Measurements from ENCODE around the gene CSF3R. TPM values are rescaled to one million over a fixed set of nuclear protein-coding genes. Genes with fewer than 3 reads are reported as not detected.

The CSF3R gene
- total RNA-seq, 1 experiment from 2014 or later = not detected

- H3K27me3 ChIP-seq (ENCODE audit: insufficient read depth, low read length) = no peaks in the 10 kb centered on the region
- Mint-ChIP-seq H3K27me3 (ENCODE audit: low read depth) (peaks cover 38% of the 10 kb centered on the region), H3K4me1 (peaks cover 2% of the 10 kb centered on the region in 2 experiments; a peak in 3 of 4 replicates), H3K36me3 (ENCODE audit: insufficient read depth in 1 of 3, low read depth in 3 of 3) (no peaks in the 10 kb centered on the region), H3K4me3 (no peak overlapping the region), H3K9me3 (no peaks in the 10 kb centered on the region), H3K27ac (no peak overlapping the region)
- H3K9ac ChIP-seq (ENCODE audit: extremely low read depth, insufficient read length, low read length) = no peak overlapping the region
- no peak overlapping the region for H2AFZ ChIP-seq (ENCODE audit: low read length)
- H4K8ac ChIP-seq (replicated peaks; ENCODE audit: insufficient read length, low read depth, low read length) = no peak overlapping the region
- no peak for DNase-seq
- no peak overlapping the region for H3K27ac ChIP-seq (ENCODE audit: insufficient read length, low read depth, low read length)
- no CpG with 5 or more reads among the region's 5 CpGs for WGBS (ENCODE audit: extremely low coverage, insufficient read length, low lambda C conversion rate)
- H2BK20ac ChIP-seq (ENCODE audit: low read depth, low read length, poor library complexity, severe bottlenecking) = no peak overlapping the region
- no peaks in the 10 kb centered on the region for H3K4me1 ChIP-seq (ENCODE audit: insufficient read depth, low read length)
- no peak overlapping the region for H2BK5ac ChIP-seq (ENCODE audit: insufficient read length, low read length)
- no peaks in the 10 kb centered on the region for H3K23me2 ChIP-seq (ENCODE audit: insufficient read length, low read depth, low read length, poor library complexity, severe bottlenecking)
- H2BK15ac ChIP-seq (ENCODE audit: low read depth, low read length) = no peak overlapping the region
- no peaks in the 10 kb centered on the region for H3K79me1 ChIP-seq (ENCODE audit: insufficient read depth, low read depth, low read length, poor library complexity, severe bottlenecking)
- H3K56ac ChIP-seq (ENCODE audit: insufficient read length, low read depth, low read length) = no peak overlapping the region
- H3K23ac ChIP-seq (ENCODE audit: insufficient read length, low read depth, low read length) = no peak overlapping the region
- H3K4me2 ChIP-seq (ENCODE audit: insufficient read depth, insufficient read length, low read length) = no peak overlapping the region
- H3K9me3 ChIP-seq (ENCODE audit: control insufficient read depth, low read depth, low read length) = no peaks in the 10 kb centered on the region
- TF ChIP-seq CTCF (conservative IDR thresholded peaks at IDR 0.05) = no peak
- H3K14ac ChIP-seq (ENCODE audit: insufficient read depth, low read length) = no peak overlapping the region; the same call in 1 of the 2 replicates
- no peak overlapping the region for H3K4ac ChIP-seq (ENCODE audit: low read depth, low read length)
- no peak overlapping the region for H2AK5ac ChIP-seq (ENCODE audit: insufficient read length, low read length)
- H4K5ac ChIP-seq (ENCODE audit: insufficient read length, low read depth, low read length) = no peak overlapping the region
- no peaks in the 10 kb centered on the region for H4K20me1 ChIP-seq (ENCODE audit: control insufficient read depth, insufficient read depth, insufficient read length)
- H3K18ac ChIP-seq (ENCODE audit: insufficient read length, low read depth, low read length) = no peak overlapping the region
- H4K91ac ChIP-seq (ENCODE audit: insufficient read length, low read depth, low read length) = no peak overlapping the region
- no peak overlapping the region for H2BK120ac ChIP-seq (ENCODE audit: low read depth, low read length, poor library complexity, severe bottlenecking)
- no peak overlapping the region for H2BK12ac ChIP-seq (ENCODE audit: insufficient read length, low read depth, low read length)
- H3T11ph ChIP-seq (ENCODE audit: low read length) = no peak overlapping the region
- H3K79me2 ChIP-seq (ENCODE audit: insufficient read depth, low read length) = no peaks in the 10 kb centered on the region
These were observed 12.3 kb upstream of the CSF3R start for GRCh38 chr1:36494971-36495370.

Measured in H9 (cell line).